GM21528 (cell line): ENCODE measurements around the gene ISL1.

Experiments used
- ATAC-seq: cut with Tn5 transposase; IDR thresholded peaks from one replicate; pipeline ENCODE4 v1.9.1; 2021; ENCODE audit warnings: mild to moderate bottlenecking, moderate library complexity; ENCODE audit not compliant: unreplicated experiment, low FRiP score

The ISL1 gene

DNA sequence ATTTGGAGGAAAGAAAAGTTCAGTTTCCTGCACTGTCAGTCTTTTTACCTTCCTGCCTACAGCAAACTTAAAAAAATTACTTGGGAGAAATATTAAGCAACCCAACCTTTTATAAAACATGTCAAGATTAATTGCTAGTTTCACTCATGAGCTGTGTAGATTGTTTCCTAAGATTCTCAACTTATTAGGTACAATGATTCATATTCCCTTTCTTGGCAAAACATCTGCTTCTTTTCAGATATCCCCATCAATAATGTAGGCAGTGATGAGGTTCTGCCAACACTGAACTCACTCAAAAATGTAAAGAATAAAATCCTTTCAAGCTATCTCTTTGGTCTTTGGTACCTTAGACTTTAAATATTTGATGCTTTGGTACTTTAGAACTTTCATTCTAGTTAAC is 56.0 kb downstream of the ISL1 start:
- no peak for ATAC-seq
